ENCODE results near the gene CCR6. TPM values are rescaled to one million over a fixed set of nuclear protein-coding genes. Genes with fewer than 3 reads are reported as not detected.

Gene CCR6
- total and polyA plus RNA-seq, 2 experiments from 2014 or later, result 0.70 to 2.0 TPM

DNA sequence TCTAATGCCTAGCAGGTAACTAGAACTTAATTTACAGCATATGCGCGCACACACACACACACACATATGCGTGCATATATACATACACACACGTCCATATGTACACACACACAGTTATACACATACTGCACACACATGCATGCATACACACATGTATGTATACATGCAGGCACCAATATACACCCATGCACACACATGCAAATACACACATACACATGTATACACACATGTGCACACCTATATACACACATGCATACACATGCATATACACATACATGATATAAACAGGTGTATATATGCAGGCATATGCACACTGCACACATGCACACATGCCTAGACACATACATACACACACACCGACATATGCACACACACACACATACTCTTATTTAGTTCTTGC lies 1.9 kb downstream of the CCR6 start:
- 92% methylated on average over 5 of the region's 5 CpGs for WGBS (ENCODE audit: low lambda C conversion rate, missing lambda C conversion rate)
- Histone ChIP-seq H3K36me3 (replicated peaks; ENCODE audit: insufficient read depth, low read depth) (no peaks in the 10 kb centered on the region), H3K4me1 (ENCODE audit: insufficient read depth) (peaks cover 17% of the 10 kb centered on the region), H3K4me2 (no peak overlapping the region), H3K9me3 (ENCODE audit: low read depth) (no peaks in the 10 kb centered on the region), H2AFZ (no peak overlapping the region), H4K20me1 (ENCODE audit: insufficient read depth, poor library complexity, severe bottlenecking) (no peaks in the 10 kb centered on the region), H3K9me2 (replicated peaks; ENCODE audit: insufficient read depth) (no peaks in the 10 kb centered on the region), H3K79me2 (no peaks in the 10 kb centered on the region), H3K27ac (no peak overlapping the region), H3K4me3 (no peak overlapping the region), H3K27me3 (no peaks in the 10 kb centered on the region)
- no peak for DNase-seq (ENCODE audit: low spot score)
- TF ChIP-seq EZH2 (IDR thresholded peaks at IDR 0.05; ENCODE audit: borderline replicate concordance) (no peak), EZH2phosphoT487 (IDR thresholded peaks at IDR 0.05; ENCODE audit: low read depth, severe bottlenecking, unreplicated experiment) (no peak)
- TF ChIP-seq, protein P1, sequence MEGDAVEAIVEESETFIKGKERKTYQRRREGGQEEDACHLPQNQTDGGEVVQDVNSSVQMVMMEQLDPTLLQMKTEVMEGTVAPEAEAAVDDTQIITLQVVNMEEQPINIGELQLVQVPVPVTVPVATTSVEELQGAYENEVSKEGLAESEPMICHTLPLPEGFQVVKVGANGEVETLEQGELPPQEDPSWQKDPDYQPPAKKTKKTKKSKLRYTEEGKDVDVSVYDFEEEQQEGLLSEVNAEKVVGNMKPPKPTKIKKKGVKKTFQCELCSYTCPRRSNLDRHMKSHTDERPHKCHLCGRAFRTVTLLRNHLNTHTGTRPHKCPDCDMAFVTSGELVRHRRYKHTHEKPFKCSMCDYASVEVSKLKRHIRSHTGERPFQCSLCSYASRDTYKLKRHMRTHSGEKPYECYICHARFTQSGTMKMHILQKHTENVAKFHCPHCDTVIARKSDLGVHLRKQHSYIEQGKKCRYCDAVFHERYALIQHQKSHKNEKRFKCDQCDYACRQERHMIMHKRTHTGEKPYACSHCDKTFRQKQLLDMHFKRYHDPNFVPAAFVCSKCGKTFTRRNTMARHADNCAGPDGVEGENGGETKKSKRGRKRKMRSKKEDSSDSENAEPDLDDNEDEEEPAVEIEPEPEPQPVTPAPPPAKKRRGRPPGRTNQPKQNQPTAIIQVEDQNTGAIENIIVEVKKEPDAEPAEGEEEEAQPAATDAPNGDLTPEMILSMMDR (IDR thresholded peaks at IDR 0.05; ENCODE audit: poor library complexity), result no peak

DNA sequence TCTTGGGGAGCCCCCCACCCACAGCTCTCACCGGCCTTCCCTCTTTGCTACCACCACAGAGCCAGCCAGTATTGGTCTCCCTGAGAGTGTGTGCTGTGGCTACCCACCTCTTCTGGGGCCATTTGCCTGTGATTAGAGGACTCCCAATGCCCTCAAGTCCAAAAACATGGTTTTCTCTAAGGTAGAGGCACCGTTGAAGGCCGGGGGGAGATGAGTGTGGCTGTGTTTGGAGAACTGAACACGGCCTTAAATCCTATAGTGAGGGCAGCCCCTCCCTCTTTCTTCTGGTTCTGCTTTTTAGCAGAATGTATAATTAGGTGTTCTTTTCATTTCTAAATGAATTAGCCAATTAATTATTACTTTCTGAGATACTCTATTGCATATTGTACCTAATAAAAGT lies 2.5 kb downstream of the CCR6 start:
- TF ChIP-seq EZH2phosphoT487 (IDR thresholded peaks at IDR 0.05; ENCODE audit: low read depth, severe bottlenecking, unreplicated experiment) (no peak), EZH2 (IDR thresholded peaks at IDR 0.05; ENCODE audit: borderline replicate concordance) (no peak)
- TF ChIP-seq, protein P1 (IDR thresholded peaks at IDR 0.05; ENCODE audit: poor library complexity), result no peak
- Histone ChIP-seq H3K4me3 (no peak overlapping the region), H3K9me2 (replicated peaks; ENCODE audit: insufficient read depth) (no peaks in the 10 kb centered on the region), H3K79me2 (no peaks in the 10 kb centered on the region), H3K27ac (no peak overlapping the region), H3K4me2 (no peak overlapping the region), H2AFZ (no peak overlapping the region), H4K20me1 (ENCODE audit: insufficient read depth, poor library complexity, severe bottlenecking) (no peaks in the 10 kb centered on the region), H3K36me3 (replicated peaks; ENCODE audit: insufficient read depth, low read depth) (no peaks in the 10 kb centered on the region), H3K27me3 (no peaks in the 10 kb centered on the region), H3K4me1 (ENCODE audit: insufficient read depth) (peaks cover 15% of the 10 kb centered on the region), H3K9me3 (ENCODE audit: low read depth) (no peaks in the 10 kb centered on the region)
- 94% methylated on average over 4 of the region's 4 CpGs for WGBS (ENCODE audit: low lambda C conversion rate, missing lambda C conversion rate)
- no peak for DNase-seq (ENCODE audit: low spot score)

DNA sequence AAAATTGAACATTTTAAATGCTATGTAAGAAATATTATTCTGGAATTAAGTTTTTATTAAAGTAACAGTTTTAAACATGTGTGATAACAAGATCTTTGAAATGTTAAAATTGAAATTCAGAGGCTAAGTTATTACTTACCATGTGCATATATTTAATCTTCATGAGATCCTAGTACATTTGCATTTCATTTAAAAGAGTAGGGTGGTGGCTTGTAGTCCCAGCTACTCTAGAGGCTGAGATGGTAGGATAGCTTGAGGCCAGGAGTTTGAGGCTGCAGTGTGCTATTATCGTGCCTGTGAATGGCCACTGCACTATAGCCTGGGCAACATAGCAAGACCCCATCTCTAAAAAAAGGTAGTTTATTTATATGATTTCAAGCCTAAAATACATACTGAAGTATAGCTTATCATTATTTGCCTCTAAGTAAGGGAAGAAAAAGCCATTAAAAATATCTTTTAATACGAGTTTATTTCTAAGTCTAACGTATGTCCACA lies 3.0 kb downstream of the CCR6 start:
- TF ChIP-seq, protein P1 (IDR thresholded peaks at IDR 0.05; ENCODE audit: poor library complexity), result no peak
- TF ChIP-seq EZH2phosphoT487 (IDR thresholded peaks at IDR 0.05; ENCODE audit: low read depth, severe bottlenecking, unreplicated experiment), result no peak
- TF ChIP-seq EZH2 (IDR thresholded peaks at IDR 0.05; ENCODE audit: borderline replicate concordance), result no peak
- no peaks in the 10 kb centered on the region for H3K9me3 ChIP-seq (ENCODE audit: low read depth)
- DNase-seq (ENCODE audit: low spot score), result no peak
- H3K4me3 ChIP-seq, result no peak overlapping the region
- no peaks in the 10 kb centered on the region for H3K79me2 ChIP-seq
- no peaks in the 10 kb centered on the region for H3K27me3 ChIP-seq
- H3K9me2 ChIP-seq (replicated peaks; ENCODE audit: insufficient read depth), result no peaks in the 10 kb centered on the region
- no peak overlapping the region for H3K4me2 ChIP-seq
- 91% methylated on average over 3 of the region's 3 CpGs for WGBS (ENCODE audit: low lambda C conversion rate, missing lambda C conversion rate)
- H3K36me3 ChIP-seq (replicated peaks; ENCODE audit: insufficient read depth, low read depth), result no peaks in the 10 kb centered on the region
- no peak overlapping the region for H3K27ac ChIP-seq
- peaks cover 10% of the 10 kb centered on the region for H3K4me1 ChIP-seq (ENCODE audit: insufficient read depth)
- no peak overlapping the region for H2AFZ ChIP-seq
- no peaks in the 10 kb centered on the region for H4K20me1 ChIP-seq (ENCODE audit: insufficient read depth, poor library complexity, severe bottlenecking)

Data from hepatocyte (in vitro differentiated cells).